OCI-LY7 (cell line): ENCODE measurements around the gene ADAMTS17.

ENCODE experiments used
- CTCF ChIP-seq: fragments of 200-600 bp; sonication (generic); conservative IDR thresholded peaks from 2 replicates; pipeline ENCODE4 v1.5.1; 2014; ENCODE audit warnings: mild to moderate bottlenecking, antibody characterized with exemption, low read length, moderate library complexity, mixed read lengths
- EZH2phosphoT487 ChIP-seq: fragments of 200-600 bp; sonication (generic); IDR thresholded peaks from 2 replicates; pipeline ENCODE4 v1.6.1; 2018; ENCODE audit warnings: low read depth, borderline replicate concordance, mild to moderate bottlenecking, mixed run types, antibody characterized with exemption, low read length, moderate library complexity, mixed read lengths

DNA sequence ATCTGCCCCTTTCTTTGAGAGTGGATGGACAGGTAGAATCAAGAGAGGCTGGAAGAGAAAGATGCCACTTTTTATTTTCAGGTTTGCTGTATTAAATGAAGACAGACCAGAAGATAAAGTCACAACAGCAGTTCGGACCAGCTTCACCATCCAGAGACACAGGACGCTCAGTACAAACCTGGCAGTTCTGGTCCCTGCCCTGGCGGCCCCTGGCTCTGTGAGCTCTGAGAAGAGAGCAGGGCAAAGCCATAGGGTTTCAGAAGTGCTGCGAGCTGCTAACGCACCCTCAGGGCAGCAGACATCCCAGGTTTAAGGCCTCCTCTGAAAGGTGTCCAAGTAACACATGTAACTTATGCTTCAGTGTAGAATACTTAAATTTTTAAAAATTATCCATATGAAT lies 216.8 kb downstream of the ADAMTS17 start:
- TF ChIP-seq CTCF (no peak), EZH2phosphoT487 (no peak)
